Measurements from ENCODE around the gene ARHGEF38.
A peak's percentile ranks its signal among the peaks of the same experiment; 100 is the strongest.

The ARHGEF38 gene

DNA sequence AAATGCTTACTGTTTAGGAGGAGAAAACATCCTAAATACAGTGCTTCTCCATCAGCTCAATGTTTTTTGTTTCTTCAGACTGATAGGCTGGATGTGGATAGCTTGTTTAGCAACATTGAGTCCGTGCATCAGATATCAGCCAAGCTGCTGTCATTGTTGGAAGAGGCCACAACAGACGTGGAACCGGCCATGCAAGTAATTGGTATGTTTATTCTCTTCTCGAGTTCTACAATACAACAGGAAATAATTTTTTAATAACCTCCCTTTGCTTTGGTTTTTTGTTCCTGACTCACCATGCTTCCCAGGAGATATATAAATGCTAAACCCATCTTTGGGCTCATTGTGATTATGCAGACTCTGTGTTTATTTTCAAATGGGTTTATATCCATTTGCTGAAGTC is 60.9 kb downstream of the ARHGEF38 start:
- DNase-seq (ENCODE audit: low spot score), result no peak

DNA sequence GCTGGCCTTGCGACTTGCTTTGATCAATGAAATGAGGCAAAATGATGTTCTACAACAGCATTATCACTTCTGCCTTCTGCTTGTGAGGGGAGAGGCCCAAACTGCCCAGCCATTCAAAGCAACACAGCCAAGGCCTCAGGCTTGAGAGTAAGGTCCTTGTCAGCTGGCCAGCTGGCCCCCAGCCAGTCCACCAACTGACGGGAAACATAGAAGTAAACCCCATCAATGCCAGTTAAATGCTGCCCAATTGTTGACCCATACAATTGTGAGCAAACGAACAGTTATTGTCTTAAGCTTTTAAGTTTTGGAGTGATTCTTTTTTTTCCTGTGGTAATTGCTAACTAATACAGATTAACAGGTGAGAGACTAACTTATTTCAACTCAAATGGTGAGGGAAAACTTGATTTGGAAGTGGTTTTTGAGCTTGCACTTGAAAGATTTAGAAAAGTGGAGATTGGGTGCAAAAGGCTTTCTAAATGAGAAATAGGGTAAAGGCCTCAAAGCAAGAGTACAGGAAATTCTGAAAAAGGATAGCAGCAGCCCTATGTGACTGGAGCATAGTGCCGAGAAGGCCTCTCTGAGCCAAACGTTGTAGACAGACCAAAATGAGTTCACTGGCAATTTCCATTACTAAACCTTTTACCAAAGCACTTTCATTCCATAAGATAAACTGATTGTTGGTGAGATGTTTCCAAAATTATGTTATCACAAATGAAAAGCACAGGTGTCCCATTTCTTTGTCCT is 66.9 kb downstream of the ARHGEF38 start:
- DNase-seq (ENCODE audit: low spot score), result no peak

DNA sequence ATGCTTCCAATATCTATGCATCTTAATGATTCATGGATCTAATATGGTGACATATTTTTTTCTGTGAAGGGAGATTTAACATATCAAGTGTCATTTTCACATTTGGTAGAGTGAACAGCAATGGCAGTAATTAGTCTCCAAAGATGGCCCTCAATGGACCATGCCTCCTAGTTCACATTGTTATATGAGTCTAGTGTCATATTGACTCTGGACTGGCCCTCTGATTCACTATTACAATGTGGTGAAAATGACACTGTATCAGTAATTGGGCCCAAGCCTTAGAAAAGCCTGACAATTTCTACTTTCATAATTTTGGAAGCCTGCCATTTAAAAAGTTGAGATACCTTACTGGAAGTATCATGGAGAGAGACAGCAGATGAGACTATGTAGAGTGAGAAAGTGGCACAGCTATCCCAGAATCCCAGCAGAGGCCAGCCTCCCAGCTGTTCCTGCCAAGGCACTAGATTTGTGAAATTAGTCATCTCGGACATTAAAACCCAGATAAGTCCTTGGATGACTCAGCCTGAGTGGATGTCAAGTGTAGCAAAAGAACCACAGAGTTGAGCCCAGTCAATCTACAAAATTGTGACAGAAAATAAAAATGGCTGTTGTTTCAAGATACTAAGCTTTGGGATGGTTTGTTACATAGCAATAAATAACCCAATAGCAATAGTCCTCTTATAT is 68.4 kb downstream of the ARHGEF38 start:
- DNase-seq (ENCODE audit: low spot score), result peak; percentile 16

DNA sequence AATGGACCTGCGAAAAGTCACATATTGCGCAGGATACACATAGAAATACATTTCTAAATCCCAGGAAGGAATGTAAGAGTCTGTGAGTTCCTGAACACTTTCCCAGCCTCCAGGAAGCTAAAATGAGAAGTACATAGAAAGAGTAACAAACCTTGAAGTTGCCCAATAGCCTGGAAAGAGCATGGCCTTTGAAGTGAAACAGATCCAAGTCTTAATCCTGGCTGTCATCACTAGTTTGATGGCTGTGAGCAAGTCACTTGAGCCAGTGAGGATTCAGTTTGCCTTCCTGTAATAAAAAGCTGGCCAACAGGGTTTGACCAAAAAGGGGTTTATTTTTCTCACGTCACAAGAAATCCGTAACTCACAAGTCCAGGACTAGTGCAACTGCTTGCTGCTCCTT is 69.8 kb downstream of the ARHGEF38 start:
- no peak for DNase-seq (ENCODE audit: low spot score)

DNA sequence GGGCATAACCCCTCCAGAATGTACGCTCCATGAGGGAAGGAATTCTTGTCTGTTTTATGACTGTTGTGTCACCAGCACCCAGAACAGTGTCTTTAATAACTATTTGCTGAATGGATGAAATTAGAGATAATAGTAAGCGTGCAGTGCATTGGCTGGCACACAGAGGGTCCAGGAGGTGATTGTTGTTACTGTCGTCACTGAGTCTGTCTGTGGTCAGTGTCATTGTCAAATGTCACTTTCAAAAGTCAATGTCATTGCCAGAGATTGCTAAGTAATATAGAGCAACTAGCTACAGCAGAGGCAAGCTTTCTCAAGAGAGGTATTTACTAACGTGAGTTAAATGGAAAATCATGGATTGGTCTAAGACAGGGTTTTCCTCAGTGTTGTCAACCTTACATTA is 70.7 kb downstream of the ARHGEF38 start:
- DNase-seq (ENCODE audit: low spot score), result no peak

DNA sequence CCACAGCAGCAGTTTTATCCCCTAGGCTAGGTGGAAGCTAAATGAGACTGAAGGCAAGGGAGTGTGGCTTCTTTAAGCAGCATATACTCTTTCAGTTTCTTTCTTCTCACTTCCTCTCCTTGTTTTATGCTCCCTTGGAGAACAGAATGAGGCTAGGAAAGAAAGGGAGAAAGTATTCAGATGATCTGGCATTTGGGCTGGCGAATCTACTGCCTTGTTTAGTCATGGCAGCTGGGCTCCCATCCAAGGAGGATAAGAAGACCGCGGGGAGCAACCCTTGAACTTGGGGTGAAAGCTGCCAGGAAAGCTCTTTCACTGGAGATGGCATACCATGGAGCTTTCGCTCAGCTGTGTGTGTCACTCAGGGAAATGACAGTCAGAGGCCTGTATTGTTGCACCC is 72.1 kb downstream of the ARHGEF38 start:
- DNase-seq (ENCODE audit: low spot score), result peak; percentile 16

DNA sequence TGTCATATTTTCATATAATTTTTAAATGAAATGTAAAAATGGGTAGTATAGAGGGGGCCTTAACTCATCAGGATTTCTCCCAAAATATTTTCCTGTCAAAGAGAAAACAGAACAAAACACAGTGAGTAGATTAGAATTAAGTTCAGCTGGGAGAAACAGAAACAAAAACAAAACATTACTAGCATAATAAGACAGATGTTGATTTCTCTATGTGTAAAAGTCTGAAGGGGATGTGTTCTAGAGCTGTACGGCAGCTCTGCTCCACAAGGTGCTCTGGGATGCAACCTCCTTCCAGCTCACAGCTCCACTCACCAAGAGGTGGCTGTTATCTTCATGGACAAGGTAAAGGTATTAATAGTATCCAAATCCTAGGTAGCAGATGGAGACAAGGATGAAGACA is 72.8 kb downstream of the ARHGEF38 start:
- no peak for DNase-seq (ENCODE audit: low spot score)

DNA sequence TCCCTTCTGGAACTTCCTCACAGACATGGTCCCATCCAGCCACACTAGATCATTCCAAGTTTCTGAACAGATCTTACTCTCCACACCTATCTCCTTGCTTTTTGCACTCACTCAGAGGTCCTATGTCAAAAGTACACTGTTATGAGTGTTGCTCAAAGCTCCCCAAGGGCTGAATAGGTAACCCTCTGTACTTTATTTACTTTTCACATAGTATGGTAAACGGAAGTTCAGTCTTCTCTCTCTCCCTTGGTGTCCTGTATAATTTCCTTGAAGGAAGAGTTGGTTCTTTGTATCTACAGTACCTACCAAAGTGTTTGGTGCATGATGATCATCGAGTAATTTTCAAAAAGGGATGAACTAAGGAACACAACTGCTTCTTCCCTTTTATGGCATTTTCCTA is 74.4 kb downstream of the ARHGEF38 start:
- no peak for DNase-seq (ENCODE audit: low spot score)

DNA sequence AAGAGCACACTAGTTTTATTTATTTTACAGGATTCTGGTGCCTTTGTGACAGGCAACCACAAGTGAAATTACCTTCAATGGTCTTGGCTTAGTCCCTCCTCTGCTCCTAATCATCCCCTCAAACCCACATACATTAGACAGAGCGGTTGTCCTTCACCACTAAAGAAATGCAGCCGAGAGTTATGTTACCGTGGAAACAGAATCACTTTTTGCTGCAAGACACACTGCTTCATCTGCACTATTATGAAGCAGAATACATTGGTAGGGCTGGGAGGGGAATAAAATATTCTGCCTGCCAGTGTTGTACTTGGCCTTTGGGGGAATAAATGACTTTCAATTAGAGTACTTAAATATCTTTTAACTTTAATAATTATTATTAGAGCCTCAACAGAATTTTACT is 75.2 kb downstream of the ARHGEF38 start:
- DNase-seq (ENCODE audit: low spot score), result no peak

DNA sequence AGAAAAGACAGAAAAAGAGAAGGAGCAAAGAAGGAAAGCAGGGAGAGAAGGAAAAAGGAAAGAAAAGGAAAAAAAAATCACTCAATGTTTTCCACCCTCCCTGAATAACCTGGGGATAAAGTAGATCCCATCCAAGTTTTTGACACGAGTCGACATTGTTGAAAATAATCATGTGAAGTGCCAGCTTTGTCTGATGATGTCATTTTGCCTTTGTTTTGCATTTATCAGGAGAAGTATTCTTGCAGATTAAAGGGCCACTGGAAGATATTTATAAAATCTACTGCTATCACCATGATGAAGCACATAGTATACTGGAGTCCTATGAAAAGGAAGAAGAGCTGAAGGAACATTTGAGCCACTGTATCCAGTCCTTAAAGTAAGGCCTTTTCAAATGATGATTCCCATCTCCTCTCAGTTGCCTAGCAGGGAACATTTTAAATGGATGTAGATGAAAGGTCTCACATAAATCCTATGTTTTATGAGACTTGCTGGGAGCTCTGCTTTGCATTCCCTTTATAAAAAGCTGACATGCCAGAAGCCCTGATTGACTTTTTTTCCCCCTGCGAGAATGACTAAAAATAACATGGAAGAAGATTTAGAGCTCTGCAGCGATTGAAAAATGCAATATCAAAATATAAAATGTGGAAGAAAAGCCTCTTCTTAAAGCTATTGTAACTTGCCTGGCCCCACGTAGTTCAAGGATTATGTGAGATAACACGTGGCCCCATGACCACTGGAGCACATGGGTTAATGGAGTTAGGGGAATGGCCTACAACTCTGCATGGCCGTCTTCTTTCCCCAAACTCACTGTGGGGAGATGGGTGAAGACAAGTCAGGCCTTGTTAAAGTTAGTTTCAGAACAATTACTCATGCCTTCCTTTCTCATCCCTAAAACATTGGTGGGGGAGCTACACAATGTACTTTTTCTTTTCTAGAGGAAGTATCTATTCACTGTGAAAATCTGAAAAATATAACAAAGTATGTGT is 78.5 kb downstream of the ARHGEF38 start:
- no peak for DNase-seq (ENCODE audit: low spot score)

DNA sequence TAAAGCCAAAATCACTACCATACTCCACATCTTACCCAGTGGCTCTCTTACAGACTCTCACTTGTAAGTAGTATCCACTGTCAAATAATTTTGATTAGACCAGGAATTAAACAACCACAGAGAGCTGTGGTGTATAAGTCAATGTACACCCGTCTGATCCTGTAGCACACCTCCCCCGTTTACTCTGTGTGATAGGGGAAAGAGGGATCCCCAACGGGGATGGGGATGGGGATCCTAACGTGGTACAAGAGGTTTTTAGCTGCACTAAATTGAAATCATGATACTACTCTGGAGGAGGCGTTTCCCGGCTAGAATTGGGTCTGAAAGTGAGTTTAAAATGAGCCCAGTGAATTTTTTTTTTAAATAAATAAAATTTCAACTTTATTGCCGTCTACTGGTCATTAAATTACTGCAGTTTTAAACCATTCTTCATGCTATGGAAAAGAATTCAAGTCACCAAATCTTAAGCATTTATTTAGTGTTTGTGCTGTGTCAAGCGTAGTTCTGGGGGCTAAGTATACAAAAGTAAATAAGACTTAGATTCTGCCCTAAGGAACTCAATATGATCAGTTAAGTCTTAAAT is 79.5 kb downstream of the ARHGEF38 start:
- DNase-seq (ENCODE audit: low spot score), result no peak

DNA sequence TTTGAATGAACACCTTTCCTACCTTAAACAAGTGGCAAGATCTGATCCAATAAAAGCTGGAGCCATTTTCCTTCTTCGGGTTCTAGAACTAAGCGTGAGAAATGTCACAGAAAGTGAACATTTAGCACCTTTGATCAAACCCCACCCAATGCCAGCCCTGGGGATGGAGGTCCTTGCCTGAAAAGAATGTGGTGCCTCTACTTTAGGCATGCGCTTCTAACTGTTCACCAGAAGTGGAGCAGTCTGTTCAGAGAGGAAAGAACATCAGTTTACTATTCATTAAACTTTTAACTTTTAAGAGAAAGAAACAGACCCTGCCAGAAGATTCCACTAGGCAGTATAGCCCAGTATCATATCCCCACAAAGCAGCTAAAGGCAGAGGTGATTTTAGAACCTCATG is 80.2 kb downstream of the ARHGEF38 start:
- DNase-seq (ENCODE audit: low spot score), result no peak

DNA sequence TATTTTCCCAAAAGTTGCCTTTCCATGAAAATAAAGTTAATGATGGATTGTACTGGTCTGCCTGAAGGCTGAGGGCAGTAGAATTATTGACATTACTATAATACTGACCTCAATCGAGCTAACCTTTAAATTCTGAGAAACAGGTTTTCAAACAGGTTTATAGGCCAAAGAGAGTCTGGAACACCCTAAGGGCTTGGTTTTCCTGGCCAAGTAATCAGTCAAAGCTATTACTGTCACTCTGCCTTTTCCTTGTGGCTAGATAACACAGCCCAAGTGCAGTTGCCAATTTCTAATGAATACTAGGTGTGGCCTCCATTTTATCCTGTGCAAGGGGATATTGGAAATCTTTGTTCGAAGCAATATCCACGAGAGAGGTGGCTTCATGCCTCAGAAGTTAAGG is 80.8 kb downstream of the ARHGEF38 start:
- no peak for DNase-seq (ENCODE audit: low spot score)

DNA sequence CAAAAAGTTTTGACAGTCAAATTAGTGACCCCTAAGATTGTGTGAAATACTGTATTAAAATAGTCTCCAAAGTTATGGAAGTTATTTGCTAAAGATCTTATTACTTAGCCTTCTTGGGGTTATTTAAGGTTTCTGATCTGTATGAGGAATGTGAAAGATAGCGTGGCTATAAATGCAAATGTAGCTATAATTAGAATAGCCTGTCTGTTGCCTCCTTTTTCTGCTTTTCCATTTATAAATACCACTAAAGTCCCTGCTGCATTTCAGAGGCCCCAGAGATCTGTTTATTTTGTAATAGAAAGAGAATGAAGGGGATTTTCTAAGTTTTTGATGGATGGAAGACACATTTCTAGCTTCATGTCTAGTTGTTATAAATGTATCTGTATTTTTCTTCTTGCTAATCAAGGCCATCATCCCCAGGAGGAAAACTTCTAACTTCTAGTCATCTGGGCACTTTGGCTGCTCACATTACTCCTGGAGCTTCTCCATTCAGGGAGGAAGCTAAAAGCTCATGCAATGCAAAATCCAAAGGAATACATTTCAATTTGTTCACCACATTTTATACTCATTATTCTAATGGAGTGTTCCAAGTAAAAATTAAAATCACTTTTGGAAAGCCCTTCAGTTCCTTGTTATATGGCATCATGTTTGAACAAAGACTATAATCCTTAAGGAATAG is 82.1 kb downstream of the ARHGEF38 start:
- no peak for DNase-seq (ENCODE audit: low spot score)

DNA sequence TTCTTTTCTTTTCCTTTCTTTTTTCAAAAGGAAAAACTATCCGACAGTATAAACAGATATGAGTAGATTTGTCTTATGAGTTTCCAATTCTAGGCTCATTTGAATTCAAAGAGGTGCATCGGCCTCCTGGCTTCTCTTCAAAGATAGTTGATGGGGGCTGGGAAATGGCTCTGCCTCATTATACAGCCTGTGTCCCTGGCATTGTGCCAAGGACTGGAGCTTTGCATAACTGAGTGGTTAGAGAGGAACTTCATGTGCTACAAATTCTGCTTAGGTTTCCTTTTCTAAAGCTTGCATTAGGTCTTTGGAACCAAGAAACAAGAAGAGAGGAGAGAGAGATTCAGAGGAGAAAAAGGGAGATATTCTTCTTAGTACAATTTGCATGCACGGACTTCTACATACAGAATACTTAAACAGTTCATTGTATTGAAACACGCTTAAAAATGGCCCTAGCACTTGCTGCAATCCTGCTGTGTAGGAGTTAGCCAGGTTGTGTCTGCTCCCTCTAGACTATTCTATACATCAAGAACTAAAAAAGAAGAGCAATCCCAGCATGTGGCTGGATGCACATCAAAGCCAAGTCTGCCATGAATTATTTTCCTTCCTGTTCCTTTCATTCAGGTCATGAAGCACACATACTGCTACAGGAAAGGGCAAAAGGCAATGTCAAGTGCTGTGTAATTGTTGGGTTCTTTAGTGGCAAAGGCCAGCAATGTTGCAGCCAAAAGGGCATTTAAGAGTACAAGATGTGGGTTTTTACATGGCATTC is 85.2 kb downstream of the ARHGEF38 start:
- no peak for DNase-seq (ENCODE audit: low spot score)

DNA sequence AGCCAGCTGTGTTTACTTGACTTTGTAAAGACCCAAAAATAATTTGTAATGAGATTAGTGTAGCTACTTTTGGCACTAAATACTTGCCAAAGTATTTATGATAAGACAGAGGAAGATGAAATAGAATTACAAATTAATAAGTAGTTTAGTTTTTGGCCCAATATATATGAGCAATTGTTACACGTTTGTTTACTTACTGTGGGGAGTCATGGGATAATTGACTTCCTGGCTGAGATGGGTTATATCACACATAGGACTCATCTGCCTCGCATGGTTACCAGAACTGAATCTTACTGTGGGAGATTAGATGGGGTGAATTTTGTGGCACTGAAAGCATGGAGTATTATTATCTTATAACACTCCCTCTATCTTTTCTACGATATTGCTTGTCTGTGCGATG is 89.4 kb downstream of the ARHGEF38 start:
- DNase-seq (ENCODE audit: low spot score), result no peak

DNA sequence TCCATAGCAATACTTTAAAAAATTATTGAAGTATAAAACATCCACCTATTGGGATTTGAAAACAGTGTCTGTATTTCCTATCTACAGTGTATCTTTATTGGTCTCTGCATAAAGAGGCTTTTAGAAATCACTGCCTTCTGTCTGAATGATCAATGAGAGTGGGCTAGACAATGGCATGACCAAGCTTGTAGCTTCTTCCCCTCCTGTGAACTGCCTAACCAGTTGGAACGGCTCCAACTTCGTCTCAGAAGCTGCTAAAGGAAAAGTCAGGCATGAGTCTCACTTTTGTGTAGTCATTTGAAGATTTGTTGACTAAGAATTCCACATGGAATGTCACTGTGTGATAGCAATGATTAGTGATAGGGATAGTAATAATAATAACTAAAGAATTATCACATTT is 91.8 kb downstream of the ARHGEF38 start:
- DNase-seq (ENCODE audit: low spot score), result no peak

DNA sequence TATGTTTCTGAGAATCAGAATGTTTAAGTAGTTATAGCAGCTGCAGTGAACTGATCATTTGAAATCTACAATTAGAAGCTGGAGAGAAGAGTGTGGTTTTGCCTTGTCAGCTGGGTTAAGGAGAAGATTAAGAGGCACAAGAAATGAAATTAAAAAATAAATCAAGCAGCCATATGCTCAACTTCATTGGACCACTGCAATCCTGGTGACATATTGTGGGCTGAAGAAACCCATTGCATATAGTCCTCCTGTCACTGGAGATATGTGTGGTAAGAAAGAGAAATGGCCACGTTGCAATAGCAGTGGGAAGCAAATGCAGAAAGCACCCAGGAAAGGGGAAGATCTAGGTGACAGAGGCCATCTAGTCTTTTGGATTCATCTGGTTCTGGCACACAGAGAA is 93.0 kb downstream of the ARHGEF38 start:
- DNase-seq (ENCODE audit: low spot score), result no peak

DNA sequence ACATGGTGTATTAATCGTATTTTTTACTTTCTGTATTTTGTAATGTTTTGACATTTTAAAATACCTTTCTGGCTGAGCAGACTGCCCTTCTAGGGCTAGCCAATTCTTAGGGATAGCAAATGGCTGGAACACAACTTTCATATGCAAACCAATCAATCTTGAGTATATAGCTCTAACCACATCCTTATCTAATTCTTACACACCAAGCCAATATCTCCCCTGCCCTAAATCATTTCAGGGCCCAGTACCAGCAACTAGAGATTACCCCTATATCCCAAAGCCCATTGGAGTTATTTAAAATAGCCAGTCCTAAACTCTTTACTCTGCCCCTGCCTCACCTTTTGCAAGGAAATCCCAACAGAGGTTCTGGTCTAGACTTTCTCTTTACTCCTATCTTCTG is 97.8 kb downstream of the ARHGEF38 start:
- no peak for DNase-seq (ENCODE audit: low spot score)

DNA sequence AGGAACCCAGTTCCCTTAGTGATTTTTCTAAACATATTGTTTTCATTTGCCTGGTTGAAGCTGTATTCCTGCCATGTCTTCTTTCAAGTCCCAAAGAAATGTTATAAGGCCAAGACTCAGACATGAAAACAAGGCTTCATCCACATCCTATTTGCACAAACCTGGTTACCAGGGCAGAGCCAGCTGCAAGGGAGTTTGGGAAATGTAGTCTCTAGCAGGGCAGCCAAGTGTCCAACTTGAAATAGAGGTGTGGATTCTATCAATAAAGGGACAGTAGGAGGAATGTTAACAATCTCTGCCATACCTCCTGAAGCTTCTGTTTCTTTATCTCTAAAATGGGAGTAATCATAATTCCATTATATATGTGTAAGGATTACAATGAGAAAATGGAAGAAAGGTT is 99.5 kb downstream of the ARHGEF38 start:
- DNase-seq (ENCODE audit: low spot score), result no peak

DNA sequence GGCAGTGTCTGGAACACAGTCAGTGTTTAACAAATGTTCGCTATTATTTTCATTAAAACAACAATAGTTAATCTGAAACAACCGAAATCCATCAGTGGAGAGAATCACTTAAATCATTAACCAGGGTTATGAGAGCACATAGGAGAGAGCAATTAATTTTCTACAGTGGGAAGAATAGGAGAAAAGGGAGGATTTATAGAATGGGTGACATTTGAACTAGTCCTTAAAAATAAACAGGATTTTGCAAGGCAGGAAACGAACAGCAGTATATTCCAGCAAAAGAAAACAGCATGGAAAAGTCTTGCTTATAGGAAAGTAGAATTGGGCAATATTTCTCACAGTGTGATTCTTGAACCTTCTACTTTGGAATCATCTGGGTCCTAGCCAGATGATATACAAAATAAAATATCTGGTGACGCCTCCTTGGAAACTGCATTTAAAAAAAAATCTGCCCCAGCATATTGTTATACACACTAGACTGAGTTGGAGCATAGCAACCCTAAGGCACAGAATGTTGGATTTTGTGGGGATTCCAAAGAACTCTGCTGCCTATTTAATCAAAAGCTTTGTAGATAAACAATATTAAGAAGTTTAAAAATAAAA is 100.0 kb downstream of the ARHGEF38 start:
- DNase-seq (ENCODE audit: low spot score), result no peak

Measured in AG20443 (cell line).